ENCODE results near the gene TICAM1.
"Not testable (repeated sequence)": the region's sequence is repeated elsewhere in the genome, so short reads cannot be mapped to it uniquely, and the experiment has no call there.

The TICAM1 gene

DNA sequence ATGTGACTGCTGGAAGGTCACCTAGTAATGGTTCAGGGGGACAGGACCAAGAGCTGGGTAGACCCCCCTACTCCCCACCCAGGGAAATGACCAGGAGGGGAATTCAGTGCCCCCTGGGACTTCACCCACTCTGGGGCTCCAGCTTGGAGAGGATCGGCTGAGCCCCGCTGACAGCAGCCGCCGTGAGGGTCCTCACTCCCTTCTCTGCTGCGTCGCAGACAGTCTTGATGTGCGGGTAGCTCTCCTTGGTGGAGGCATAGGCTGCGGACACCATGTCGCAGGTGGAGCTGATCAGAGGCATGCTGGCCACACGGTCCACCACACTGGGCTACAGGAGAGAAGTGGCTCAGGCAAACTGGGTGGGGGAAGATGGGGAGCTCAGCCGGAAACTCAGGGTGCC is 28.2 kb upstream of the TICAM1 start:
- ChIA-PET CTCF (interaction anchor here (1.0 to 9.7 kb wide), 6 partner anchors 8 to 172 kb away, joined by 3 to 71 read pairs (median 4); no protein-coding TSS in a partner anchor), POLR2A (interaction anchor here (1.1 kb wide), 1 partner anchor 8 kb away, joined by 3 read pairs; the partner anchor contains the start of gene PLIN3)
- TF ChIP-seq, protein P1, sequence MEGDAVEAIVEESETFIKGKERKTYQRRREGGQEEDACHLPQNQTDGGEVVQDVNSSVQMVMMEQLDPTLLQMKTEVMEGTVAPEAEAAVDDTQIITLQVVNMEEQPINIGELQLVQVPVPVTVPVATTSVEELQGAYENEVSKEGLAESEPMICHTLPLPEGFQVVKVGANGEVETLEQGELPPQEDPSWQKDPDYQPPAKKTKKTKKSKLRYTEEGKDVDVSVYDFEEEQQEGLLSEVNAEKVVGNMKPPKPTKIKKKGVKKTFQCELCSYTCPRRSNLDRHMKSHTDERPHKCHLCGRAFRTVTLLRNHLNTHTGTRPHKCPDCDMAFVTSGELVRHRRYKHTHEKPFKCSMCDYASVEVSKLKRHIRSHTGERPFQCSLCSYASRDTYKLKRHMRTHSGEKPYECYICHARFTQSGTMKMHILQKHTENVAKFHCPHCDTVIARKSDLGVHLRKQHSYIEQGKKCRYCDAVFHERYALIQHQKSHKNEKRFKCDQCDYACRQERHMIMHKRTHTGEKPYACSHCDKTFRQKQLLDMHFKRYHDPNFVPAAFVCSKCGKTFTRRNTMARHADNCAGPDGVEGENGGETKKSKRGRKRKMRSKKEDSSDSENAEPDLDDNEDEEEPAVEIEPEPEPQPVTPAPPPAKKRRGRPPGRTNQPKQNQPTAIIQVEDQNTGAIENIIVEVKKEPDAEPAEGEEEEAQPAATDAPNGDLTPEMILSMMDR (IDR thresholded peaks at IDR 0.05; ENCODE audit: control extremely low read depth, extremely low read depth, low read depth, missing control alignments), result no peak

DNA sequence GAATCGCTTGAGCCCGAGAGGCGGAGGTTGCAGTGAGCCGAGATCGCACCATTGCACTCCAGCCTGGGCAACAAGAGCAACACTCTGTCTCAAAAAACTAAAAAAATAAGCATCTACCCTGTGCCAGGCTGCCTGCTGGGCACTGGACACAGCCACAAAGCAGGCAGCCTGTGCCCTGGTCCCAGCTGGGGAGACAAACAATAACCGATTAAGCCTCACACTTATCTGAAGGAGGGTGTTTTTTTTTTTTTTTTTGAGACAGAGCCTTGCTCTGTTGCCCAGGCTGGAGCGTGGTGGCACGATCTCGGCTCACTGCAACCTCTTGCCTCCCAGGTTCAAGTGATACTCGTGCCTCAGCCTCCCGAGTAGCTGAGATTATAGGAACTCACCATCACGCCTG is 25.0 kb upstream of the TICAM1 start:
- DNase-seq (ENCODE audit: extremely low spot score), result not testable (repeated sequence)
- ChIA-PET CTCF (interaction anchor here (1.7 to 17.4 kb wide), 3 partner anchors 11 to 49 kb away, joined by 6 to 242 read pairs (median 9); no protein-coding TSS in a partner anchor), POLR2A (interaction anchor here (0.7 kb wide), 1 partner anchor 71 kb away, joined by 7 read pairs; no protein-coding TSS in a partner anchor)

More for the DNA sequence above, 28.2 kb upstream of the TICAM1 start:
- no peak for DNase-seq (ENCODE audit: extremely low spot score)

DNA sequence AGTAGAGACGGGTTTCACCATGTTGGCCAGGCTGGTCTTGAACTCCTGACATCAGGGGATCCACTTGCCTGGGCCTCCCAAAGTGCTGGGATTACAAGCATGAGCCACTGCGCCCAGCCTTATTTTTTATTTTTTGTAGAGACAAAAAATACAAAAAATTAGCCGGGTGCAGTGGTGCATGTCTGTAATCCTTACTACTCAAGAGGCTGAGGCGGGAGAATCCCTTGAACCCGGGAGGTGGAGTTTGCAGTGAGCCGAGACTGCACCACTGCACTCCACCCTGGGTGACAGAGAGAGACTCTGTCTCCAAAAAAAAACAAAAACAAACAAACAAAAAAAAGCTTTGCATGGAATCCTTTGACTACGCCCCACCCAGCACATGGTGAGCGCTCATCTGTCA is 22.0 kb upstream of the TICAM1 start:
- POLR2A ChIA-PET, result interaction anchor here (0.6 kb wide), 1 partner anchor 11 kb away, joined by 3 read pairs; no protein-coding TSS in a partner anchor
- CTCF ChIA-PET, result interaction anchor here (1.1 to 17.4 kb wide), 4 partner anchors 11 to 59 kb away, joined by 3 to 242 read pairs (median 38); partner anchors contain the start of gene PLIN3
- not testable (repeated sequence) for DNase-seq (ENCODE audit: extremely low spot score)

DNA sequence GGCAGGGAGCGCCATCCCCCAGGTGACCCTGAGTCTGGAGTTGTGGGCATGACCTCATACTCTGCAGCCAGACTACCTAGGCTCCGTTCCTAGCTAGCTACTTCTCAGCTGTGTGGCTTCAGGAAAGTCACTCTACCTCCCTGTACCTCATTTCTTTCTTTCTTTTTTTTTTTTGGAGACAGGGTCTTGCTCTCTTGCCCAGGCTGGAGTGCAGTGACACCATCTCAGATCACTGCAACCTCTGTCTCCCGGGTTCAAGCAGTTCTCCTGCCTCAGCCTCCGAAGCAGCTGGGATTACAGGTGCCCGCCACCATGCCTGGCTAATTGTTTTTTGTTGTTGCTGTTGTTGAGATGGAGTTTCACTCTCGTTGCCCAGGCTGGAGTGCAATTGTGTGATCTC is 21.0 kb upstream of the TICAM1 start:
- POLR2A ChIA-PET, result no interaction called here
- CTCF ChIA-PET, result interaction anchor here (0.9 to 17.4 kb wide), 8 partner anchors 10 to 62 kb away, joined by 3 to 242 read pairs (median 6); partner anchors contain the start of genes PLIN3 and TICAM1
- TF ChIP-seq, protein P1 (IDR thresholded peaks at IDR 0.05; ENCODE audit: control extremely low read depth, extremely low read depth, low read depth, missing control alignments), result no peak
- DNase-seq (ENCODE audit: extremely low spot score), result peak; percentile 14

DNA sequence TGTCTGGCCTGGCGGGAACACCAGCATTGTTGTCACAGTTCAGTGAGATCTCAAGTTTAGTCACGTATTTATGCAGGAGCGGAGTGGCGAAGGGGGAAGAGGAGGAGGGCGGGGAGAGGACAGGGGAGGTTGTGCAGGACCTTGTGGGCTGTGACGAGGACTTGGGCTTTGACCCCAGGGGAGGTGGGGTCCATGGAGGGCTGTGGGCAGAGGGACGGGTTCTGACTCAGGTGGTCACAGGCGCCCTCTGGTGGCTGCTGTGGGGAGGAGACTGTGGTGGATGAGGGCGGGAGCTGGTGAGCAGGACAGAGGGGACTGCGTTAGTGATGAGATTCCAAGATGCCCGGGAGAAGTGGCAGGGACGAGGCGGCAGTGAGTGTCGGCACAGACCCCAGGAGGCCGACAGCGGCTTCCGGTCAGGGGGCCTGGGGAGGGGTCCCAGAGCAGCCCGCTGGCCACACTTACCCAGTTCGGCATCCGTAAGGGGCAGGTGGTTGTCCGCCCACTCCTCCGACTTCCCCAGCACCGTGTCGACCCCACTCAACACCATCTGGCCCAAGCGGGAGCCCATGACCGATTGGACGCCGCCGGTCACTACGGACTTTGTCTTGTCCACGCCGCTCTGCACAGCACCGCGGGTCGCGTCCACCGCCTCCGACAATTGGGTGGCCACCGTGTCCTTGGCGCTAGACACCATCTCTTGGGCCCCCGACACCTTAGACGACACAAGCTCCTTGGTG is 20.2 kb upstream of the TICAM1 start:
- POLR2A ChIA-PET, result no interaction called here
- DNase-seq (ENCODE audit: extremely low spot score), result peak; percentile 84
- CTCF ChIA-PET, result interaction anchor here (0.6 to 17.4 kb wide), 17 partner anchors 9 to 182 kb away, joined by 3 to 242 read pairs (median 5); partner anchors contain the start of genes FEM1A, PLIN3 and TICAM1
- TF ChIP-seq, protein P1 (IDR thresholded peaks at IDR 0.05; ENCODE audit: control extremely low read depth, extremely low read depth, low read depth, missing control alignments), result peak; percentile 84

DNA sequence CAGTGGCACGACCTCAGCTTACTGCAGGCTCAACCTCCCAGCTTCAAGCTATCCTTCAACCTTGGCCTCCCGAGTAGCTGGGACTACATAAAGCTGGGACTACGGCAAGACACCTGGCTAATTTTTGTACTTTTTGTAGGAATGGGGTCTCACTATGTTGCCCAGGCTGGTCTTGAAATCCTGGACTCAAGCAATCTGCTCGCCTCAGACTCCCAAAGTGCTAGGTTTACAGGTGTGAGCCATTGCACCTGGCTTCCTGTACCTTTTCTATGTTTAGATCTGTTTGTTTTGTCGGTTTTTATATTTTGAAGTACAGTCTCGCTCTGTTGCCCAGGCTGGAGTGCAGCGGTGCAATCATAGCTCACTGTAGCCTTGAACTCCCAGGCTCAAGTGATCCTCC is 17.5 kb upstream of the TICAM1 start:
- ChIA-PET CTCF (interaction anchor here (0.7 to 17.4 kb wide), 6 partner anchors 11 to 71 kb away, joined by 3 to 242 read pairs (median 6); partner anchors contain the start of gene PLIN3), POLR2A (no interaction called here)
- TF ChIP-seq, protein P1 (IDR thresholded peaks at IDR 0.05; ENCODE audit: control extremely low read depth, extremely low read depth, low read depth, missing control alignments), result no peak
- no peak for DNase-seq (ENCODE audit: extremely low spot score)

DNA sequence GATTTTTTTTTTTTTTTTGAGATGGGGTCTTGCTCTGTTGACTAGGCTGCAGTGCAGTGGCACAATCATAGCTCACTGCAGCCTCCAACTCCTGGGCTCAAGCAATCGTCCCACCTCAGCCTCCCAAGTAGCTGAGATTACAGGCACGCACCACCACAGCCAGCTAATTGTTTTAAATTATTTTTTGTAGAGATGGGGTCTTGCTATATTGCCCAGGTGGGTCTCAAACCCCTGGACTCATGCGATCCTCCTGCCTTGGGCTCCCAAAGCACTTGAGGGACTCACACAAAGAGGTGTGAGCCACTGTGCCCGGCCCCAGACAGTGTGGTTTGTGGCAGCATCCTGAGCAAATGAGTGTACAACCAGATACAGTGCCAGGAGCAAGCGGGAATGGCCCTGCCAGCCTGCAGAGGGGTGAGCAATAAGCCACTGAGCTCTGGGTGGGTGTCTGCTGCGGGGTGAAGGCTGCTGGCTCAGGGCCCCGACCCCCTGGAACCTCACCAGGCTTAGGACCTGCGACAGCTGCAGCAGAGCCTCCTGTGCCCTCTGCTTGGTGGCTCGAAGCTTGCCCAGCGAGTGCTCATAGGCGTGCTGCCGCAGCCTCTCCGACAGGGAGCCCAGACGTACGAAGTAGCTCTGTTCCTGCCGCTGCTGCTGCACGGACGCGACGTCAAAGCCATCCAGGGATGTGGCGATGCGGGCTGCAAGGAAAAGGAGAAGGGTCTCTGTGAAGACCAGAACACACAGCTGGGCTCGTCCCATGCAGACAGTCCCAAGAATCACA is 15.9 kb upstream of the TICAM1 start:
- TF ChIP-seq, protein P1 (IDR thresholded peaks at IDR 0.05; ENCODE audit: control extremely low read depth, extremely low read depth, low read depth, missing control alignments), result no peak
- CTCF ChIA-PET, result interaction anchor here (1.1 to 17.4 kb wide), 4 partner anchors 17 to 184 kb away, joined by 3 to 242 read pairs (median 4); no protein-coding TSS in a partner anchor
- POLR2A ChIA-PET, result no interaction called here
- DNase-seq (ENCODE audit: extremely low spot score), result no peak

DNA sequence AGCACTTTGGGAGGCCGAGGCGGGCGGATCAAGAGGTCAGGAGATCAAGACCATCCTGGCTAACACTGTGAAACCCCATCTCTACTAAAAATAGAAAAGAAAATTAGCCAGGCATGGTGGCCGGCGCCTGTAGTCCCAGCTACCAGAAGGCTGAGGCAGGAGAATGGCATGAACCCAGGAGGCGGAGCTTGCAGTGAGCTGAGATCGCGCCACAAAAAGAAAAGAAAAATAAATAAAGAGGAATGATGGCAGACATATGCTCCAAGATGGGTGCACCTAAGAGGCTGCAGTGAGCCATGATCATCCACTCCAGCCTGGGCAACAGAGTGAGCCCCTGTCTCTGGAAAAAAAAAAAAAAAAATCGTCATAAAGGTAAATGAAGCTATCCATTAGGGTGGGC is 14.5 kb upstream of the TICAM1 start:
- DNase-seq (ENCODE audit: extremely low spot score), result not testable (repeated sequence)
- POLR2A ChIA-PET, result interaction anchor here (0.7 kb wide), 2 partner anchors 187 to 777 kb away, joined by 3 read pairs; partner anchors contain the start of gene SAFB
- CTCF ChIA-PET, result interaction anchor here (1.6 to 17.4 kb wide), 4 partner anchors 10 to 38 kb away, joined by 5 to 242 read pairs (median 8); partner anchors contain the start of gene TICAM1
